ENCODE measurements around the gene PLEKHH1. TPM values are rescaled to one million over a fixed set of nuclear protein-coding genes. Genes with fewer than 3 reads are reported as not detected.

The PLEKHH1 gene
- total RNA-seq, 4 donors from 2014 or later = 2.4 to 10.2 (median 4.6) TPM

DNA sequence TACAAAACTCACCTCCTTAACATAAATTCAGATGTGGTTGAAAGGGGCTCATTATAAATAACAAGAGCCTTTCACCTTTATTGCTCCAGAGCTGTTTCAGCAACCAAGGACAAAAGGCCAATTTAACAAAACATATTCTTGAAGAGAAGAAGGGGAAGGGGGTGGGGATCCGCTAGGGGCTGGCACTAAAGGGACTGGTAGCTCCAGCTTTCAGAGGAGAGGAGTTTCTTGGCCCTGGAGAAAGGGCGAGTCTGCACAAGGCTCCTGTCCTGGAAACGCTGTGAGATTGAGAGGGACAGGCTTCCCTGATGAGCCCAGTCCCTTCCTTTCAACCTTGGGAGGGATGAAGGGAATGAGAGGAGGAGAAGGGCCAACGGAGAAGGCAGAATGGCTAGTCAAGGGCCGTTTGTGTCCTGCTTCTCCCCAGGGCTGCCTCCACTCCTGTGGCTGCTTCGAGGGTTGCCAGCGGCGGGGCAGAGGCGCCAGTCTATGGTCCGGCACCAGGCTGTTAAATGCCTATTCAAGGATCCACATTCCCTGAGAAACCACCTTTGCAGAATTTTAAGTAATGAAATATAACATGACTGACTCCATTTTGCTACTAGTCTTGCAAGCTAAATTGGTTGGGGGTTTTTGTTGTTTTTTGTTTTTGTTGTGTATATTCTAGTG, 76.7 kb downstream of the PLEKHH1 start:
- no peak for DNase-seq (ENCODE audit: low spot score in 2 of 2)
- Histone ChIP-seq H3K27me3 (no peaks in the 10 kb centered on the region), H3K36me3 (no peaks in the 10 kb centered on the region), H3K4me3 (no peak overlapping the region), H3K27ac (no peak overlapping the region), H3K9me3 (no peaks in the 10 kb centered on the region), H3K4me1 (no peaks in the 10 kb centered on the region)
- WGBS, 2 donors = 70 to 71% methylated on average over 10 of the region's 10 CpGs
- no peak for TF ChIP-seq EP300 (IDR thresholded peaks at IDR 0.05)

DNA sequence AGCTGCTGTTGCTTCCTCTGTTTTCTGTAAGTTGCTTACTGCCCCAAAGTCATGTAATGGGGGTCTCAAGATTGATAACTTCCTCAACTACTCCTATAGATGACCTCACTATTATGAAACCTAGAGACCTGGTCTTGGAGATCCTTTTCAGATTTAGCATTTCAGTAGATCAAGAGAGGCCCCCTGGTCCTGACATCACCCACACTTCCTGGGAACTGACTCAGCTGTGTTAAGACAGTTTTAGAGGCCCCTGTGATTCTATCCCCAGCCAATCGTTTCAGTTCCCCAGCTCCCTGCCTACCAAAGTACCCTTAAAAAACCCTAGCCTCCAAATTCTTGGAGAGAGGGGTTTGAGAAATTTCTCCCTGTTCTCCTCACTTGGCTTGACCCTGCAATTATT, 77.4 kb downstream of the PLEKHH1 start:
- H3K27me3 ChIP-seq = no peaks in the 10 kb centered on the region
- H3K9me3 ChIP-seq = no peaks in the 10 kb centered on the region
- no peak overlapping the region for H3K4me3 ChIP-seq
- no peaks in the 10 kb centered on the region for H3K36me3 ChIP-seq
- no peaks in the 10 kb centered on the region for H3K4me1 ChIP-seq
- TF ChIP-seq EP300 (IDR thresholded peaks at IDR 0.05) = no peak
- no peak for TF ChIP-seq CTCF (IDR thresholded peaks at IDR 0.05)
- no peak for TF ChIP-seq POLR2A (IDR thresholded peaks at IDR 0.05)
- WGBS, 2 donors = 63 to 78% methylated on average over 1 of the region's 1 CpG
- no peak overlapping the region for H3K27ac ChIP-seq
- DNase-seq (ENCODE audit: low spot score in 2 of 2) = no peak

- peak overlapping the region in 2 of 4 donors; percentile 87 to 90 for H3K27ac ChIP-seq
- no peak for TF ChIP-seq POLR2A (IDR thresholded peaks at IDR 0.05)
- peak; percentile 55 to 77 (median 61) for TF ChIP-seq CTCF (IDR thresholded peaks at IDR 0.05)
- H3K4me1 ChIP-seq = peaks cover 0 to 35% (median 21%) of the 10 kb centered on the region in 4 donors
- no peaks in the 10 kb centered on the region for H3K36me3 ChIP-seq
- no peak overlapping the region for H3K4me3 ChIP-seq
- peak in 1 of 2 donors; percentile 25 for DNase-seq (ENCODE audit: low spot score in 2 of 2)
- H3K27me3 ChIP-seq = no peaks in the 10 kb centered on the region
- H3K9me3 ChIP-seq = no peaks in the 10 kb centered on the region
Measured at GRCh38 chr14:67618617-67619063, 85.5 kb downstream of the PLEKHH1 start.

DNA sequence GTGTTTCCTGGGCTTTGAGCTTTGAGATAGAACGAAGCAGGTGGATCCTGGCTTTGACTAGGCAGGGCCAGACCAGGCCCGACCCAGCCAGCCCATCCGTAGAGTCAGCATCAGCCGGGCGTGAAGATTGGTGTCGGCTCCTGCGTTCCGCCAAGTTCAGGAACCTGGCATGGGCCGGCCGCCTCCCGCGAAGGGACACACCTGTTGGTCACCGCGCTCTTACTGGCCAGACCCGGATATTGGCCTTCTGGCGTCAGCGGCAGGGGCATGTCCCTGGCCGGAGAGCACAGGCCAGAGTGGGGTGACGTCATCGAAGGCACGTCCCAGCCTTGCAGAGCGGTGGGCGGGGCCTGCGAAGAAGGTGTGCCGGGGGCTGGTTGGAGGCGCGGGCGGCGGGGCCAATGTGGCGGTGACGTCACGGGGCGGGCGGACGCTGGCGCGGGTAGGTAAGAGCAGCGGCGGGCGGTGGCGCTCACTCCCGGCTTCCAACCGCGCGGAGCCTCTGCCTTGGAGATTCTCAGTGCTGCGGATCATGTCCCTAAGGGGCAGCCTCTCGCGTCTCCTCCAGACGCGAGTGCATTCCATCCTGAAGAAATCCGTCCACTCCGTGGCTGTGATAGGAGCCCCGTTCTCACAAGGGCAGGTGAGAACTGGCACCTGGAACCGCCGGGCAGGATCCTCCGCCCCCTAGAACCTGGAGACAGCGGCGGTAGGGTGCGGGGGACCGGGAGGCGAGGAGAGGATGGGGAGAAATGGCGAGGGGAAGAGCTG, 86.5 kb downstream of the PLEKHH1 start, which contains the start of gene ARG2:
Gene ARG2, plus strand, starts transcription at position 475 of the 771 bp plus-strand sequence. Its CDS starts 58 bp downstream, at position 533.
- H3K36me3 ChIP-seq = no peaks in the 10 kb centered on the region
- peak; percentile 88 to 89 for TF ChIP-seq EP300 (IDR thresholded peaks at IDR 0.05)
- peak in 2 of 5 experiments; percentile 21 to 31 for TF ChIP-seq CTCF (IDR thresholded peaks at IDR 0.05)
- TF ChIP-seq POLR2A (IDR thresholded peaks at IDR 0.05) = peak; percentile 53 to 80
- WGBS, 2 donors = 0 to 2% methylated on average over 51 to 57 of the region's 62 CpGs
- H3K4me1 ChIP-seq = peaks cover 0 to 35% (median 21%) of the 10 kb centered on the region in 4 donors
- no peaks in the 10 kb centered on the region for H3K9me3 ChIP-seq
- peak within 1 kb of the TSS; percentile 38 to 77 (median 68) for H3K4me3 ChIP-seq
- no peaks in the 10 kb centered on the region for H3K27me3 ChIP-seq
- DNase-seq (ENCODE audit: low spot score in 2 of 2) = peak; percentile 95 to 96
- H3K27ac ChIP-seq = peak within 1 kb of the TSS; percentile 52 to 90 (median 83)

DNA sequence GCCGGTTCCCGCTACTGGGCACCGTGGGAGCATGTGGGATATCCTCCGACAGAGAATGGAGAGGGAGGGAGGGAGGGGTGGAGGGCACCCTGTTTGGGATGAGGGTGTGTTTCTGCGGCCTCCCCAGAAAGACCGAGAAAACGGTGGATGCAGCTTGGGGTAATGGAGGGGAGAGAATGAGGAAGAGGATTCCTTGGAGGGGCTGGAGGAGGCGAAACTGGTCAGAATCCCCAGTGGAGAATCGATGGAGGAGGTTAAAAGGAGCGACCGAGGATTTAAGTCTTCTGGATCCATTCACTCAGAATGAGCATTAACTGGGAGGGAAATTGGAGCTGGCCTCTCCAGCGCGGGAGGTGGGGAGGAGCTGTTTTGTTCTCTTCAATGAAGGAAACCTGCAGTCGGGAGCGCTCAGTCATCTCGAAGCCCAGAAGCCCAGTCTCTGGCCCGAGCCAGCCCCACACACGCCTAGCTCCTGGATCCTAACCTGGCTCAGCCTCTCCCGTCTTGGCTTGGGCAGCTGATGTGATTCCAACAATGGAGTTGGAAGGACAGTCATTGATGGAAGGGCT, 87.2 kb downstream of the PLEKHH1 start:
- no peak for DNase-seq (ENCODE audit: low spot score in 2 of 2)

More for the DNA sequence above, 87.2 kb downstream of the PLEKHH1 start:
- H3K27ac ChIP-seq = peak overlapping the region; percentile 52 to 90 (median 83)
- TF ChIP-seq CTCF (IDR thresholded peaks at IDR 0.05) = no peak
- TF ChIP-seq POLR2A (IDR thresholded peaks at IDR 0.05) = no peak
- TF ChIP-seq EP300 (IDR thresholded peaks at IDR 0.05) = no peak
- H3K27me3 ChIP-seq = no peaks in the 10 kb centered on the region
- no peaks in the 10 kb centered on the region for H3K36me3 ChIP-seq
- H3K9me3 ChIP-seq = no peaks in the 10 kb centered on the region
- H3K4me3 ChIP-seq = peak overlapping the region; percentile 38 to 77 (median 68)
- 5 to 9% methylated on average over 18 to 19 of the region's 19 CpGs for WGBS, 2 donors
- H3K4me1 ChIP-seq = peaks cover 0 to 35% (median 21%) of the 10 kb centered on the region in 4 donors

Data from tibial nerve (tissue), 4 donors.